Activated T-cell treated with anti-CD3 and anti-CD28 coated beads for 1 hour (primary cell): ENCODE data around the gene TUB.

ENCODE experiments used
- DNase-seq: peaks from one replicate; pipeline ENCODE4 v3.0.0-alpha.2; 2020; ENCODE audit warnings: low read depth

The TUB gene

GRCh38 chr11:8068605-8069221 lies 12.3 kb upstream of the TUB start:
- DNase-seq: no peak

GRCh38 chr11:8069771-8070170 lies 11.2 kb upstream of the TUB start:
- no peak for DNase-seq

- no peak for DNase-seq
These were observed 10.4 kb upstream of the TUB start for GRCh38 chr11:8070417-8071115.

GRCh38 chr11:8071616-8072581 lies 9.1 kb upstream of the TUB start:
- DNase-seq: no peak

GRCh38 chr11:8075119-8075726 lies 5.8 kb upstream of the TUB start:
- no peak for DNase-seq

- no peak for DNase-seq
These were observed 1.8 kb upstream of the TUB start for GRCh38 chr11:8079111-8079675.

- no peak for DNase-seq
These were observed 841 bp upstream of the TUB start for GRCh38 chr11:8080069-8080670.

GRCh38 chr11:8081591-8082250 lies 710 bp downstream of the TUB start:
- DNase-seq: no peak

- no peak for DNase-seq
These were observed 1.5 kb downstream of the TUB start for GRCh38 chr11:8082391-8083087.

GRCh38 chr11:8083088-8083395 lies 2.0 kb downstream of the TUB start:
- DNase-seq: no peak

GRCh38 chr11:8083871-8084281 lies 2.9 kb downstream of the TUB start:
- no peak for DNase-seq

GRCh38 chr11:8084352-8084751 lies 3.3 kb downstream of the TUB start:
- no peak for DNase-seq

GRCh38 chr11:8085011-8085645 lies 4.1 kb downstream of the TUB start:
- DNase-seq: no peak

GRCh38 chr11:8086001-8086479 lies 5.0 kb downstream of the TUB start:
- DNase-seq: no peak

- DNase-seq: no peak
These were observed 5.6 kb downstream of the TUB start for GRCh38 chr11:8086571-8086970.

- DNase-seq: no peak
These were observed 6.2 kb downstream of the TUB start for GRCh38 chr11:8087185-8087584.

- no peak for DNase-seq
These were observed 6.7 kb downstream of the TUB start for GRCh38 chr11:8087756-8088155.

GRCh38 chr11:8089791-8090510 lies 8.9 kb downstream of the TUB start:
- no peak for DNase-seq

- DNase-seq: no peak
These were observed 9.7 kb downstream of the TUB start for GRCh38 chr11:8090756-8091155.
